H1 (cell line): ENCODE data around the gene RARRES1. TPM values are rescaled to one million over a fixed set of nuclear protein-coding genes. Genes with fewer than 3 reads are reported as not detected.

Experiments used
- CTCF ChIA-PET: fragments of 300-600 bp; sonication (Branson Sonifier 250); formaldehyde crosslinking; loops from one replicate; lab custom pipeline; 2021; ENCODE audit not compliant: partially characterized antibody; lab: Charles Lee
- POLR2A ChIA-PET: fragments of 300-600 bp; sonication (Branson Sonifier 250); formaldehyde crosslinking; loops from one replicate; lab custom pipeline; 2021; ENCODE audit warnings: inconsistent platforms; ENCODE audit not compliant: partially characterized antibody; lab: Charles Lee
- DNase-seq, 2 experiments: peaks; one replicate each; pipeline versions ENCODE4 v3.0.0 to v3.0.0-alpha.2; 2010 to 2022; ENCODE audit warnings: low spot score in 2 of 2, low read depth in 1 of 2, mixed read lengths in 1 of 2
- FAIRE-seq: peaks from 2 replicates; lab custom pipeline; 2011; peaks lifted over from hg19 to GRCh38; lab: Jason Lieb, UNC
- H2AFZ ChIP-seq: 2 replicates; pipeline ENCODE4 v1.8.1; 2012; ENCODE audit warnings: low read length, inconsistent platforms
- H2AK5ac ChIP-seq: 2 replicates; pipeline ENCODE4 v1.6.1; 2013; ENCODE audit warnings: low read depth, low read length
- H2BK120ac ChIP-seq: replicated peaks from 2 replicates; pipeline ENCODE3; 2013; ENCODE audit warnings: low read depth, low read length, inconsistent platforms
- H2BK12ac ChIP-seq: 2 replicates; pipeline ENCODE4 v1.6.1; 2013; ENCODE audit warnings: low read depth, low read length
- H2BK15ac ChIP-seq: 2 replicates; pipeline ENCODE4 v1.6.1; 2013; ENCODE audit warnings: low read length
- H2BK20ac ChIP-seq: 2 replicates; pipeline ENCODE4 v1.6.1; 2013; ENCODE audit warnings: low read length
- H2BK5ac ChIP-seq: 2 replicates; pipeline ENCODE4 v1.6.1; 2013; ENCODE audit warnings: low read depth, low read length
- H3K14ac ChIP-seq: 2 replicates; pipeline ENCODE4 v1.6.1; 2013; ENCODE audit warnings: inconsistent platforms; ENCODE audit not compliant: insufficient read length
- H3K18ac ChIP-seq: 2 replicates; pipeline ENCODE4 v1.6.1; 2013; ENCODE audit warnings: low read length; ENCODE audit errors: extremely low read depth
- H3K23ac ChIP-seq: 2 replicates; pipeline ENCODE4 v1.6.1; 2013; ENCODE audit warnings: inconsistent platforms; ENCODE audit not compliant: insufficient read length
- H3K23me2 ChIP-seq: 2 replicates; pipeline ENCODE4 v1.6.1; 2013; ENCODE audit warnings: low read depth, low read length
- H3K27ac ChIP-seq: 2 replicates; pipeline ENCODE4 v1.6.1; 2011; ENCODE audit warnings: low read depth, low read length, inconsistent platforms
- H3K27me3 ChIP-seq, 4 experiments: replicated peaks in 1 of 4; 1 replicate in 1 of 4; 2 replicates in 3 of 4; pipeline versions ENCODE4 v1.6.1 to v1.8.1; 2011 to 2013; ENCODE audit warnings: low read length in 3 of 4, mild to moderate bottlenecking in 3 of 4, inconsistent platforms in 2 of 4, mixed read lengths in 2 of 4, moderate library complexity in 1 of 4; ENCODE audit not compliant: control insufficient read depth in 3 of 4, insufficient read depth in 3 of 4; ENCODE audit errors: extremely low read depth in 1 of 4
- H3K36me3 ChIP-seq, 4 experiments: 2 replicates each; pipeline versions ENCODE4 v1.6.1 to v1.8.1; 2011 to 2013; ENCODE audit warnings: mild to moderate bottlenecking in 4 of 4, low read length in 3 of 4, moderate library complexity in 2 of 4, control low read depth in 1 of 4, inconsistent platforms in 1 of 4; ENCODE audit not compliant: insufficient read depth in 4 of 4, control insufficient read depth in 2 of 4
- H3K4ac ChIP-seq: replicated peaks from 2 replicates; pipeline ENCODE3; 2013; ENCODE audit warnings: low read length, low read depth, mixed read lengths, inconsistent platforms; ENCODE audit not compliant: insufficient read length
- H3K4me1 ChIP-seq, 4 experiments: replicated peaks in 1 of 4; 1 replicate in 1 of 4; 2 replicates in 3 of 4; pipeline versions ENCODE4 v1.6.1 to v1.8.1; 2011 to 2013; ENCODE audit warnings: low read length in 3 of 4, inconsistent platforms in 2 of 4, mixed read lengths in 1 of 4; ENCODE audit not compliant: insufficient read depth in 4 of 4, control insufficient read depth in 3 of 4
- H3K4me2 ChIP-seq, 2 experiments: 2 replicates each; pipeline versions ENCODE4 v1.6.1 to v1.8.1; 2011 to 2013; ENCODE audit warnings: low read depth in 2 of 2, low read length in 2 of 2, control low read depth in 1 of 2, inconsistent platforms in 1 of 2, mild to moderate bottlenecking in 1 of 2; ENCODE audit not compliant: insufficient read depth in 1 of 2
- H3K4me3 ChIP-seq, 4 experiments: fragments of 200-600, 300-600 bp in 1 of 4; sonication (generic), shearing (Covaris generic), sonication (Bioruptor Twin) in 1 of 4; 2 replicates each; pipeline versions ENCODE4 v1.5.1 to v1.8.1; 2011 to 2016; ENCODE audit warnings: low read length in 4 of 4, low read depth in 3 of 4, control low read depth in 2 of 4, inconsistent platforms in 2 of 4, mild to moderate bottlenecking in 2 of 4, mixed read lengths in 1 of 4, moderate library complexity in 1 of 4; ENCODE audit not compliant: insufficient read depth in 2 of 4; ENCODE audit errors: extremely low read depth in 1 of 4
- H3K56ac ChIP-seq: replicated peaks from 2 replicates; pipeline ENCODE3; 2013; ENCODE audit warnings: low read depth, mild to moderate bottlenecking, mixed read lengths, low read length, inconsistent platforms; ENCODE audit not compliant: insufficient read length
- H3K79me1 ChIP-seq: 2 replicates; pipeline ENCODE4 v1.6.1; 2013; ENCODE audit warnings: low read depth, low read length, control low read depth
- H3K79me2 ChIP-seq, 2 experiments: 2 replicates each; pipeline versions ENCODE4 v1.6.1 to v1.8.1; 2012 to 2013; ENCODE audit warnings: low read length in 2 of 2, mild to moderate bottlenecking in 2 of 2, inconsistent platforms in 1 of 2; ENCODE audit not compliant: insufficient read depth in 2 of 2, control insufficient read depth in 1 of 2
- H3K9ac ChIP-seq, 4 experiments: replicated peaks in 1 of 4; 1 replicate in 1 of 4; 2 replicates in 3 of 4; pipeline versions ENCODE4 v1.6.1 to v1.8.1; 2011 to 2013; ENCODE audit warnings: low read depth in 3 of 4, low read length in 3 of 4, control low read depth in 2 of 4, mild to moderate bottlenecking in 2 of 4, moderate library complexity in 2 of 4, inconsistent platforms in 1 of 4; ENCODE audit errors: extremely low read depth in 1 of 4
- H3K9me3 ChIP-seq, 2 experiments: 2 replicates each; pipeline versions ENCODE4 v1.6.1 to v1.8.1; 2012 to 2013; ENCODE audit warnings: mild to moderate bottlenecking in 2 of 2, moderate library complexity in 2 of 2, control low read depth in 1 of 2, inconsistent platforms in 1 of 2, low read depth in 1 of 2, low read length in 1 of 2, mixed read lengths in 1 of 2; ENCODE audit not compliant: insufficient read depth in 2 of 2
- H4K20me1 ChIP-seq, 2 experiments: replicated peaks in 1 of 2; 2 replicates each; pipeline versions ENCODE3 to v1.8.1; 2011 to 2013; ENCODE audit warnings: inconsistent platforms in 2 of 2, low read length in 2 of 2, mild to moderate bottlenecking in 1 of 2; ENCODE audit not compliant: insufficient read depth in 2 of 2, control insufficient read depth in 1 of 2
- H4K5ac ChIP-seq: 2 replicates; pipeline ENCODE4 v1.6.1; 2013; ENCODE audit warnings: low read length, low read depth, mixed read lengths, inconsistent platforms; ENCODE audit not compliant: insufficient read length
- H4K8ac ChIP-seq: 2 replicates; pipeline ENCODE4 v1.8.0; 2013; ENCODE audit warnings: mild to moderate bottlenecking, moderate library complexity, low read length, inconsistent platforms; ENCODE audit not compliant: insufficient read depth; ENCODE audit errors: extremely low read depth
- H4K91ac ChIP-seq: replicated peaks from 2 replicates; pipeline ENCODE3; 2013; ENCODE audit warnings: low read length, mixed read lengths, inconsistent platforms; ENCODE audit not compliant: insufficient read length
- WGBS, 2 experiments: shearing (Covaris generic) in 1 of 2; methylation state at CpG; one replicate each; pipeline versions ENCODE4 v1.1.6 to v1.1.7; 2013 to 2015; ENCODE audit warnings: low lambda C conversion rate in 2 of 2, mixed read lengths in 2 of 2, inconsistent platforms in 1 of 2, low coverage in 1 of 2, missing lambda C conversion rate in 1 of 2; ENCODE audit not compliant: insufficient replicate concordance in 2 of 2, insufficient coverage in 1 of 2, insufficient read length in 1 of 2; ENCODE audit errors: extremely low coverage in 1 of 2, missing lambda C conversion rate in 1 of 2; 5-methylcytosine and 5-hydroxymethylcytosine counted together
- polyA plus RNA-seq, 7 experiments: library from polyadenylated mRNA; depleted of rRNA in 3 of 7; stranded (reverse) in 5 of 7; unstranded in 2 of 7; fragments of >200 nt in 5 of 7; fragments of 200-250 nt in 2 of 7; gene quantifications; 1 replicate in 5 of 7; 2 replicates in 1 of 7; 4 replicates in 1 of 7; pipeline versions ENCODE4 v1.2.1 to v1.2.3, GENCODE V29; 2011 to 2013; ENCODE audit warnings: missing spikeins in 2 of 7, mixed read lengths in 2 of 7
- total RNA-seq: library from RNA; stranded (reverse); fragmentation: NEBNext Ultra II Directional; extraction: Animal tissue kit (Norgen Biotek cat#: 25700); gene quantifications from 2 replicates; pipeline ENCODE4 v1.2.1, GENCODE V29; 2021

RARRES1 gene
- total and polyA plus RNA-seq, 2 of the 8 experiments (the other 6 are each of a cell fraction or from before 2014, with no cell fraction given), result 0.26 to 0.71 TPM

- Histone ChIP-seq H2AFZ (no peak overlapping the region), H2AK5ac (no peak overlapping the region), H2BK5ac (no peak overlapping the region), H4K5ac (no peak overlapping the region), H3K4me1 (no peaks in the 10 kb centered on the region; a peak in 1 of 7 replicates), H2BK20ac (no peak overlapping the region), H3K9me3 (no peaks in the 10 kb centered on the region), H3K14ac (no peak overlapping the region), H2BK120ac (no peak overlapping the region), H4K20me1 (peaks cover 0 to 3% of the 10 kb centered on the region in 2 experiments), H3K27ac (no peak overlapping the region), H3K23me2 (no peaks in the 10 kb centered on the region; the same call in 1 of the 2 replicates), H4K8ac (peak overlapping the region; percentile 36; the same call in 1 of the 2 replicates), H3K4me3 (no peak overlapping the region), H3K36me3 (no peaks in the 10 kb centered on the region; a peak in 1 of 8 replicates), H2BK15ac (no peak overlapping the region), H3K27me3 (no peaks in the 10 kb centered on the region), H3K4me2 (no peak overlapping the region), H2BK12ac (no peak overlapping the region), H3K79me1 (no peaks in the 10 kb centered on the region), H3K79me2 (no peaks in the 10 kb centered on the region), H3K4ac (no peak overlapping the region), H3K23ac (no peak overlapping the region), H3K18ac (no peak overlapping the region), H3K9ac (no peak overlapping the region), H3K56ac (no peak overlapping the region), H4K91ac (no peak overlapping the region)
- CTCF ChIA-PET, result interaction anchor here (0.8 to 5.0 kb wide), 4 partner anchors 10 to 77 kb away, joined by 3 to 40 read pairs (median 4); no protein-coding TSS in a partner anchor
- no peak for FAIRE-seq
- no peak for DNase-seq
- POLR2A ChIA-PET, result no interaction called here
- WGBS, 2 experiments, result 96% methylated on average over 2 of the region's 2 CpGs; no CpG with 5 or more reads in 1 of the 2 experiments
Observed at GRCh38 chr3:158717576-158717975, 14.7 kb downstream of the RARRES1 start.
